A549 (cell line): ENCODE measurements around the gene FZD1. TPM values are rescaled to one million over a fixed set of nuclear protein-coding genes. Genes with fewer than 3 reads are reported as not detected.

Experiments
- ATAC-seq, 2 experiments: fragments of 200-7000 bp in 1 of 2; fragments of >200 bp in 1 of 2; cut with Nextera tagmentation in 1 of 2; cut with Tn5 transposase in 1 of 2; 3 replicates each; pipeline versions ENCODE4 v1.8.0 to v1.9.1; 2018 to 2020; ENCODE audit warnings: mild to moderate bottlenecking in 1 of 2, moderate library complexity in 1 of 2
- CTCF ChIA-PET: fragments of 300-600 bp; sonication (Branson Sonifier 250); formaldehyde crosslinking; extraction: SDS; loops from one replicate; lab custom pipeline; 2021; ENCODE audit warnings: antibody characterized with exemption, inconsistent platforms; lab: Yijun Ruan, JAX
- POLR2A ChIA-PET: fragments of 350-600 bp; formaldehyde crosslinking; extraction: SDS; loops from one replicate; lab custom pipeline; 2021; ENCODE audit warnings: antibody characterized with exemption, inconsistent platforms; lab: Yijun Ruan, JAX
- DNase-seq, 2 experiments: peaks; one replicate each; pipeline versions ENCODE4 v3.0.0 to v3.0.0-alpha.2; 2011 to 2016; ENCODE audit warnings: low read depth in 1 of 2, low spot score in 1 of 2
- FAIRE-seq: peaks from 2 replicates; lab custom pipeline; 2011; peaks lifted over from hg19 to GRCh38; lab: Jason Lieb, UNC
- H3K27ac ChIP-seq, 2 experiments: fragments of >200 bp; sonication (Bioruptor Twin); formaldehyde crosslinking; 3 replicates each; pipeline ENCODE4 v1.5.1; 2016 to 2017
- H3K4me1 ChIP-seq: fragments of >200 bp; sonication (Bioruptor Twin); formaldehyde crosslinking; 3 replicates; pipeline ENCODE4 v1.6.1; 2016
- H3K4me2 ChIP-seq: fragments of >200 bp; sonication (Bioruptor Twin); formaldehyde crosslinking; 3 replicates; pipeline ENCODE4 v1.6.1; 2016
- H3K4me3 ChIP-seq: fragments of >200 bp; sonication (Bioruptor Twin); formaldehyde crosslinking; 3 replicates; pipeline ENCODE4 v1.5.1; 2016
- H3K9me3 ChIP-seq: fragments of >200 bp; sonication (Bioruptor Twin); formaldehyde crosslinking; 3 replicates; pipeline ENCODE4 v1.6.1; 2016
- CBX2 ChIP-seq: fragments of 200-600 bp; sonication (generic); IDR thresholded peaks from 2 replicates; pipeline ENCODE4 v1.6.1; 2016; ENCODE audit warnings: low read depth, mild to moderate bottlenecking, borderline replicate concordance
- CHD4 ChIP-seq: fragments of 200-600 bp; sonication (generic); IDR thresholded peaks from 2 replicates; pipeline ENCODE4 v1.6.1; 2016; ENCODE audit warnings: antibody characterized with exemption, mild to moderate bottlenecking, borderline replicate concordance
- EP300 ChIP-seq, 2 experiments: fragments of >200 bp; sonication (Bioruptor Twin); formaldehyde crosslinking; IDR thresholded peaks; 2 replicates in 1 of 2; 3 replicates in 1 of 2; pipeline ENCODE4 v1.6.1; 2016 to 2017
- FOXS1 ChIP-seq: fragments of 250-450 bp; sonication (Bioruptor Pico); IDR thresholded peaks from 2 replicates; pipeline ENCODE4 v1.5.0; 2020; ENCODE audit warnings: mild to moderate bottlenecking, moderate library complexity
- GATA3 ChIP-seq: IDR thresholded peaks from 2 replicates; pipeline ENCODE4 v1.6.1; 2012; ENCODE audit warnings: borderline replicate concordance
- KDM1A ChIP-seq: fragments of 200-600 bp; sonication (generic); IDR thresholded peaks from 2 replicates; pipeline ENCODE4 v1.6.1; 2016; ENCODE audit warnings: low read depth, mild to moderate bottlenecking
- MAZ ChIP-seq: fragments of 150-350 bp; IDR thresholded peaks from 2 replicates; pipeline ENCODE4 v1.6.1; 2014; ENCODE audit warnings: antibody characterized with exemption, low read depth, low read length, borderline replicate concordance
- MYC ChIP-seq: IDR thresholded peaks from 2 replicates; pipeline ENCODE4 v1.6.1; 2012; ENCODE audit warnings: mild to moderate bottlenecking, inconsistent platforms, low read length, improper control_type of control experiment, borderline replicate concordance
- NR3C1 ChIP-seq: fragments of >200 bp; sonication (Bioruptor Twin); formaldehyde crosslinking; IDR thresholded peaks from 3 replicates; pipeline ENCODE4 v1.6.1; 2017
- RFX5 ChIP-seq: fragments of 450-650 bp; IDR thresholded peaks from 2 replicates; pipeline ENCODE4 v1.7.1; 2014; ENCODE audit warnings: antibody characterized with exemption, mild to moderate bottlenecking, moderate library complexity
- ZC3H11A ChIP-seq: fragments of 450-650 bp; IDR thresholded peaks from 2 replicates; pipeline ENCODE4 v1.6.1; 2014; ENCODE audit warnings: antibody characterized with exemption, mild to moderate bottlenecking
- WGBS: methylation state at CpG from one replicate; pipeline ENCODE4 v1.1.6; 2017; ENCODE audit errors: missing lambda C conversion rate; 5-methylcytosine and 5-hydroxymethylcytosine counted together
- polyA plus RNA-seq, 4 experiments: library from polyadenylated mRNA; depleted of rRNA in 3 of 4; stranded (reverse); fragments of >200 nt; fragmentation: RNase III in 1 of 4; extraction: RNeasy Plus Mini Kit Qiagen cat#74134 plus additional on column Dnase treatment in 1 of 4; gene quantifications; 2 replicates in 3 of 4; 3 replicates in 1 of 4; pipeline ENCODE4 v1.2.3, GENCODE V29; 2011 to 2017
- TF ChIP-seq, protein P1 (sequence below): fragments of 250-450 bp; sonication (Bioruptor Pico); IDR thresholded peaks from 2 replicates; pipeline ENCODE4 v1.5.0; 2020; ENCODE audit warnings: low read depth, mild to moderate bottlenecking, moderate library complexity
- TF ChIP-seq, protein P2 (sequence below): fragments of 150-350 bp; IDR thresholded peaks from 2 replicates; pipeline ENCODE4 v1.6.1; 2014; ENCODE audit warnings: low read depth, mild to moderate bottlenecking, low read length
- TF ChIP-seq, protein P3 (sequence below): IDR thresholded peaks from 2 replicates; pipeline ENCODE4 v1.6.1; 2012
- TF ChIP-seq, protein P4 (sequence below): fragments of 450-650 bp; IDR thresholded peaks from 2 replicates; pipeline ENCODE4 v1.6.1; 2014; ENCODE audit warnings: antibody characterized with exemption

The FZD1 gene
- polyA plus RNA-seq, 2 of the 4 experiments (the other 2 are of a cell fraction), result 1.4 TPM

DNA sequence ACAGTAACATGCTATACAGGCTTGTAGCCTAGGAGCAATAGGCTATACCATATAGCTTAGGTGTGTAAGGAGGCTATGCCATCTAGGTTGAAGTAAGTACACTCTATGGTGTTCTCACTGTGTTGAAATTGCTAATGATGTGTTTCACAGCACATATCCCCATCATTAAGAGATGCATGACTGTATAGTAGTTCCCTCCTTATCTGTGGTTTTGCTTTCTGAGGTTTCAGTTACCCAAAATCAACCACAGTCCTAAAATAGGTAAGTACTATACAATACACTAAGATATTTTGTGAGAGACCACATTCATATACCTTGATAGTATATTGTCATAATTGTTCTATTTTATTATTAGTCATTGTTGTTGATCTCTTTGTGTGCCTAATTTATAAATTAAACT lies 12.7 kb downstream of the FZD1 start:
- CTCF ChIA-PET, result no interaction called here
- DNase-seq (no peak), FAIRE-seq (no peak), ATAC-seq (no peak)
- POLR2A ChIA-PET, result no interaction called here
- Histone ChIP-seq H3K4me3 (no peak overlapping the region), H3K27ac (no peak overlapping the region), H3K4me2 (no peak overlapping the region), H3K9me3 (no peaks in the 10 kb centered on the region), H3K4me1 (no peaks in the 10 kb centered on the region)
- TF ChIP-seq MYC (no peak), EP300 (IDR thresholded peaks at IDR 0.05) (no peak)
- TF ChIP-seq, protein P1, sequence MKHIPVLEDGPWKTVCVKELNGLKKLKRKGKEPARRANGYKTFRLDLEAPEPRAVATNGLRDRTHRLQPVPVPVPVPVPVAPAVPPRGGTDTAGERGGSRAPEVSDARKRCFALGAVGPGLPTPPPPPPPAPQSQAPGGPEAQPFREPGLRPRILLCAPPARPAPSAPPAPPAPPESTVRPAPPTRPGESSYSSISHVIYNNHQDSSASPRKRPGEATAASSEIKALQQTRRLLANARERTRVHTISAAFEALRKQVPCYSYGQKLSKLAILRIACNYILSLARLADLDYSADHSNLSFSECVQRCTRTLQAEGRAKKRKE, result no peak

DNA sequence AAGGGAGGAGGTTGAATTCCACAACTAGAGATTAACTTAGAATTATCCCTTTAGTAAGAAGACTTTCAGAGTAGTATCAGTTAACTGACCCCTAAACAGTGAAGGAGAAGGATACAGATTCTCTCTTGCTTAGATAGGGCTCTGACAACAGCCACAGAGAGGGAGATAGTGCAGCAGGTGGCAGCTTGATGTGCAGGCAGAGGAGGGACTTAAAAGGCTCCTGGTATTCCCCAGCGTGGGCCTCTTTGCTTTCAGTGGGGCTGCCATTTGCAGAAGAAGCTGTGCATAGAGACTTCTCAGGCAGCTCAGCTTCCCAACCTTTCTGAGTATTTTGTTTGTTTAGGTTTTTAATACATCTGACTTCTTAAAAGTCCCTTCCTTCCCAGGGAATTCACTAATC lies 16.0 kb downstream of the FZD1 start:
- DNase-seq, result no peak
- Histone ChIP-seq H3K4me2 (no peak overlapping the region), H3K4me1 (no peaks in the 10 kb centered on the region), H3K9me3 (no peaks in the 10 kb centered on the region), H3K27ac (no peak overlapping the region), H3K4me3 (no peak overlapping the region)
- WGBS, result 0% methylated on average over 1 of the region's 1 CpG
- ChIA-PET POLR2A (no interaction called here), CTCF (no interaction called here)
- TF ChIP-seq, protein P2, sequence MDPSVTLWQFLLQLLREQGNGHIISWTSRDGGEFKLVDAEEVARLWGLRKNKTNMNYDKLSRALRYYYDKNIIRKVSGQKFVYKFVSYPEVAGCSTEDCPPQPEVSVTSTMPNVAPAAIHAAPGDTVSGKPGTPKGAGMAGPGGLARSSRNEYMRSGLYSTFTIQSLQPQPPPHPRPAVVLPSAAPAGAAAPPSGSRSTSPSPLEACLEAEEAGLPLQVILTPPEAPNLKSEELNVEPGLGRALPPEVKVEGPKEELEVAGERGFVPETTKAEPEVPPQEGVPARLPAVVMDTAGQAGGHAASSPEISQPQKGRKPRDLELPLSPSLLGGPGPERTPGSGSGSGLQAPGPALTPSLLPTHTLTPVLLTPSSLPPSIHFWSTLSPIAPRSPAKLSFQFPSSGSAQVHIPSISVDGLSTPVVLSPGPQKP, result no peak
- no peak for TF ChIP-seq FOXS1 (CRISPR knock-in tag)
- TF ChIP-seq KDM1A, result no peak
- TF ChIP-seq CBX2, result no peak
- TF ChIP-seq RFX5, result no peak
- no peak for FAIRE-seq
- ATAC-seq, result no peak

DNA sequence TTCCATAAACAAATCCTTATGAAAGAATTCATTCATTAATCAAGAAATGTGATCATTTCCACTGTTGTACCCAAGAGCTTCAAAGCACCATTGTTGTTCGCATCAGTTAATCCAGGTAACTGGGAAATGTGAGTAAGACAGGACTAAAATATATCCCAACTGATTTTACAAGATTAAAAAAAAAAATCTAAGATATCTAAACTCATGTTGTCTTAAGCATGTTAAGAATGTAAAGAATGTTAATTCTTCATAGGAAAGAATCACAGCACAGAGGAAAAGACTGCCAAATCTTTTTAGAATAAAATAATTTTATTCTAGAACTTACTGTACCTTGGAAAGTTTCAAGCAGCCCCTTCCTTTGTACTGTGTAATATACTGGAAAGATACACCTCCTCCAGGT lies 16.4 kb downstream of the FZD1 start:
- CTCF ChIA-PET, result no interaction called here
- TF ChIP-seq GATA3, result no peak
- no peak for TF ChIP-seq NR3C1
- TF ChIP-seq, protein P3, sequence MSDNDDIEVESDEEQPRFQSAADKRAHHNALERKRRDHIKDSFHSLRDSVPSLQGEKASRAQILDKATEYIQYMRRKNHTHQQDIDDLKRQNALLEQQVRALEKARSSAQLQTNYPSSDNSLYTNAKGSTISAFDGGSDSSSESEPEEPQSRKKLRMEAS, result no peak
- FAIRE-seq (no peak), DNase-seq (no peak), ATAC-seq (no peak)
- WGBS, result 0% methylated on average over 1 of the region's 1 CpG
- Histone ChIP-seq H3K9me3 (no peaks in the 10 kb centered on the region), H3K27ac (no peak overlapping the region), H3K4me1 (no peaks in the 10 kb centered on the region), H3K4me3 (no peak overlapping the region), H3K4me2 (no peak overlapping the region)
- POLR2A ChIA-PET, result no interaction called here

DNA sequence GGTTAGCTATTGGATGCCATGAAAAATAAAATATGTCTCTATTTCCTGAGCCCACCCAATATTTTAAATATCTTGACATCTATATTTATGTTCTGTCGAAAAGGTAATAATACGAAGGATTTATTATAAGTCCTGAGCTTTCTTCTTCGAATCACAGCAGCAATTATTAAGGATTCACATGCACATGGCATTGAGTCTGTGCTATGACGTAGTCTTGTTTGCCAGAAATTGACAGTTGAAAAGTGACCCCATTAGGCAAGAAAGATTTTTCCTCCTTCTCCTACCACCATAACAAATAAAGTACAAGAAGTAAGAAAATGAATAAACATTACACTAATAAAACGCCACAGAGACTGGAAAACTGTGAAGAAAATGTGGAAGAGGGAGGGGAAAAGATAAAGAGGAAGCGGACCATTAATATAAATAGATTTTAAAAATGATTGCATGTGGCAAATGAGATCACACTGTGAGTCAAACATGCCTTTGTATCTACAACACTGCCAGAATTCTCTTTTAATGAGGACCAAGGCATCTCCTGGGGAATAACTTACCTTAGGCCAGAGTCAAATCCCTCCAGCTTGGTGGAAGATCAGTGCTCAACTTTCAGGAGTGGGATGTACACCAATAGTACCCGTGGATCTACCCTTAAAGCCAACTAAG lies 21.6 kb downstream of the FZD1 start:
- FAIRE-seq, result no peak
- no peaks in the 10 kb centered on the region for H3K4me1 ChIP-seq
- ChIA-PET POLR2A (no interaction called here), CTCF (no interaction called here)
- no peak for ATAC-seq
- H3K27ac ChIP-seq, result no peak overlapping the region
- H3K4me2 ChIP-seq, result no peak overlapping the region
- DNase-seq, result no peak
- WGBS, result 22% methylated on average over 7 of the region's 7 CpGs
- no peaks in the 10 kb centered on the region for H3K9me3 ChIP-seq
- no peak overlapping the region for H3K4me3 ChIP-seq
- TF ChIP-seq, protein P4, sequence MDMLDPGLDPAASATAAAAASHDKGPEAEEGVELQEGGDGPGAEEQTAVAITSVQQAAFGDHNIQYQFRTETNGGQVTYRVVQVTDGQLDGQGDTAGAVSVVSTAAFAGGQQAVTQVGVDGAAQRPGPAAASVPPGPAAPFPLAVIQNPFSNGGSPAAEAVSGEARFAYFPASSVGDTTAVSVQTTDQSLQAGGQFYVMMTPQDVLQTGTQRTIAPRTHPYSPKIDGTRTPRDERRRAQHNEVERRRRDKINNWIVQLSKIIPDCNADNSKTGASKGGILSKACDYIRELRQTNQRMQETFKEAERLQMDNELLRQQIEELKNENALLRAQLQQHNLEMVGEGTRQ, result no peak
- no peak for TF ChIP-seq CHD4
- TF ChIP-seq MAZ, result no peak
- no peak for TF ChIP-seq FOXS1 (CRISPR knock-in tag)
- TF ChIP-seq ZC3H11A, result no peak
